Glutamatergic neuron (in vitro differentiated cells): Measurements from ENCODE around the gene PPM1L. TPM values are rescaled to one million over a fixed set of nuclear protein-coding genes. Genes with fewer than 3 reads are reported as not detected.

Experiments used
- DNase-seq: peaks from one replicate; pipeline ENCODE4 v3.0.0; 2022
- H3K27ac Mint-ChIP-seq: one replicate; pipeline ENCODE4 v1.8.0; 2020; ENCODE audit warnings: mild to moderate bottlenecking, mixed read lengths, inconsistent platforms; ENCODE audit not compliant: unreplicated experiment
- H3K27me3 Mint-ChIP-seq: one replicate; pipeline ENCODE4 v1.8.0; 2020; ENCODE audit warnings: mild to moderate bottlenecking, moderate library complexity, mixed read lengths, inconsistent platforms; ENCODE audit not compliant: unreplicated experiment
- H3K36me3 Mint-ChIP-seq: one replicate; pipeline ENCODE4 v1.8.0; 2020; ENCODE audit warnings: mild to moderate bottlenecking, mixed read lengths, inconsistent platforms; ENCODE audit not compliant: unreplicated experiment
- H3K4me1 Mint-ChIP-seq: one replicate; pipeline ENCODE4 v1.8.0; 2020; ENCODE audit warnings: mild to moderate bottlenecking, low read depth, mixed read lengths, inconsistent platforms; ENCODE audit not compliant: unreplicated experiment
- H3K4me3 Mint-ChIP-seq: one replicate; pipeline ENCODE4 v1.8.0; 2020; ENCODE audit warnings: mild to moderate bottlenecking, mixed read lengths, inconsistent platforms; ENCODE audit not compliant: unreplicated experiment
- H3K9me3 Mint-ChIP-seq: one replicate; pipeline ENCODE4 v1.8.0; 2020; ENCODE audit warnings: mild to moderate bottlenecking, moderate library complexity, mixed read lengths, inconsistent platforms; ENCODE audit not compliant: unreplicated experiment
- total RNA-seq: library from RNA; stranded (reverse); fragmentation: NEBNext Ultra II Directional; extraction: Animal tissue kit (Norgen Biotek cat#: 25700); gene quantifications from one replicate; pipeline ENCODE4 v1.2.1, GENCODE V29; 2021; ENCODE audit not compliant: unreplicated experiment
- TF ChIP-seq, protein P1 (sequence below): fragments of 200-600 bp; sonication (generic); IDR thresholded peaks from one replicate; pipeline ENCODE4 v1.5.0; 2021; ENCODE audit not compliant: partially characterized antibody, unreplicated experiment

The PPM1L gene
- total RNA-seq, 1 donor from 2014 or later = 81.4 TPM

DNA sequence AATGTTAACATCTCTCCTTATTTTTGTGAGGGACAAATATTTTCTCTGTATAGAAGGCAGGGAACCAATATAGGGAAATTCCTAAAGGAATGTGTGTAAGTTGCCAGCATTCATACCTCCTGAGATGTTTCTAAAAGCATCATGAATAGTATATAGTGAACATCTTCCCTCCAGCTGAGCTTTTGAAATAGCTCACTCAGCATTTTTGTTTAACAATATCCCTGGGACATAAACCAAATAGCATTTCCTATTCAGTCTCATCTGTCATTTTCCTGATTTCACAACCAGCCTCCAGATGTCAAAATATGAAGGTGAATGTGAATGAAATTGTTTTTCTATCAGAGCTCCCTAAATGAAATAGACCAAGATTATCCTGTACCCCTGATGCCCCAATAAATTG is 137.2 kb downstream of the PPM1L start:
- Mint-ChIP-seq H3K4me3 (no peak overlapping the region), H3K36me3 (peaks cover 21% of the 10 kb centered on the region), H3K4me1 (peaks cover 14% of the 10 kb centered on the region), H3K27me3 (no peaks in the 10 kb centered on the region), H3K27ac (peak overlapping the region; percentile 62), H3K9me3 (peaks cover 7% of the 10 kb centered on the region)
- TF ChIP-seq, protein P1, sequence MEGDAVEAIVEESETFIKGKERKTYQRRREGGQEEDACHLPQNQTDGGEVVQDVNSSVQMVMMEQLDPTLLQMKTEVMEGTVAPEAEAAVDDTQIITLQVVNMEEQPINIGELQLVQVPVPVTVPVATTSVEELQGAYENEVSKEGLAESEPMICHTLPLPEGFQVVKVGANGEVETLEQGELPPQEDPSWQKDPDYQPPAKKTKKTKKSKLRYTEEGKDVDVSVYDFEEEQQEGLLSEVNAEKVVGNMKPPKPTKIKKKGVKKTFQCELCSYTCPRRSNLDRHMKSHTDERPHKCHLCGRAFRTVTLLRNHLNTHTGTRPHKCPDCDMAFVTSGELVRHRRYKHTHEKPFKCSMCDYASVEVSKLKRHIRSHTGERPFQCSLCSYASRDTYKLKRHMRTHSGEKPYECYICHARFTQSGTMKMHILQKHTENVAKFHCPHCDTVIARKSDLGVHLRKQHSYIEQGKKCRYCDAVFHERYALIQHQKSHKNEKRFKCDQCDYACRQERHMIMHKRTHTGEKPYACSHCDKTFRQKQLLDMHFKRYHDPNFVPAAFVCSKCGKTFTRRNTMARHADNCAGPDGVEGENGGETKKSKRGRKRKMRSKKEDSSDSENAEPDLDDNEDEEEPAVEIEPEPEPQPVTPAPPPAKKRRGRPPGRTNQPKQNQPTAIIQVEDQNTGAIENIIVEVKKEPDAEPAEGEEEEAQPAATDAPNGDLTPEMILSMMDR = no peak
- no peak for DNase-seq

DNA sequence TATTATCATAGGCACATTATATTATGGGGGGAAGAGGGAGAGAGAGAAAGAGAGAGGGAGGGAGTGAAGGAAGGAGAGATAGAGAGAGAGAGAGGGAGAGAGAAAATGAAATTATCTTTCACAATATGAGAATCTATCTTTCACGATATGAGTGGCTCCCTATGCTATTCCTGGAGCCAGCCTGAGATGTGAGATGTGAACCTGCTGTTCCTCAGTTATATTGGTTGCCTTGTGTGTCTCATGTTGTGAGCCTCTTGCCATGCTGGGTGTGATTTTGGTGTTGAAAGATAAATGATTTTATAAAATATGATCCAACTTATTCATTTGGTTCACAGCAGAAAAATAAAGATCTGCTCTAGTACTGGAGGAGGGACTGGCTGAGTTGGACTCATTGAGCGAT is 148.7 kb downstream of the PPM1L start:
- Mint-ChIP-seq H3K4me1 (peaks cover 16% of the 10 kb centered on the region), H3K36me3 (no peaks in the 10 kb centered on the region), H3K27ac (no peak overlapping the region), H3K27me3 (peaks cover 3% of the 10 kb centered on the region), H3K4me3 (no peak overlapping the region), H3K9me3 (peaks cover 1% of the 10 kb centered on the region)
- no peak for DNase-seq
- TF ChIP-seq, protein P1 = no peak

DNA sequence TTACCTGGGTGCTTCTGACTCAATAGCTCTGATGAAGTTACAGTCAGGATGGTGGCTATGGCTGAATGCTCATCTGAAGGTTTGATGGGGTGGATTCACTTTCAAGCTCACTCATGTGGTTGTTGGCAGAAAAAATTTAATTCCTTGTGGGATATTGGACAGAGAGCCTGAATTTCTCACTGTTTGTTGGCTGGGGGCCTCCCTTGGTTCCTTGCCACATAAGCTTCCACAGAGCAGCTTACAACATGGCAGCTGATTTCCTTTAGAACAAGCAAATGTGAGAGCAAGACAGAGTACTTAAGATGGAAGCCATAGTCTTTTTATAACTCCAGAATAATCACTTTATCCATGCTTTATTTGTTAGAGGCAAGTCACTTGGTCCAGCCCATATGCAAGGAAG is 150.6 kb downstream of the PPM1L start:
- H3K27me3 Mint-ChIP-seq = peaks cover 3% of the 10 kb centered on the region

DNA sequence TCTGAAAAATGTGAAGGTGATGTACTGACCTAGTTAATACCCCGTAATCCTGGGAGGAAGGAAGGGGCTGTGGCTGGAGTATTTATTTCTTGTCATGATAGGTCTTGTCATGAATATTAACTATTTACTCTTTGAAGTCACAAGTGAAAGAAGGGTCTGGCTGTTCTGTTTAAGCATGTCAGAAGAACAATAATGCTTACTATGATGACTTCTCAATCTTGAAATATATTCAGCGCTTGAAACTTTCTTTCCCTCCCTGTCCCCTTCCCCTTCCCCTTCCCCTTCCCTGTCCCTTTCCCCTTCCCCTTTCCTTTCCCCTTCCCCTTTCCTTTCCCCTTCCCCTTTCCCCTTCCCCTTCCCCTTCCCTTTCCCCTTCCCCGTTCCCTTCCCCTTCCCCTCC is 153.9 kb downstream of the PPM1L start:
- TF ChIP-seq, protein P1 = no peak
- Mint-ChIP-seq H3K9me3 (no peaks in the 10 kb centered on the region), H3K27ac (no peak overlapping the region), H3K4me3 (no peak overlapping the region), H3K4me1 (peaks cover 5% of the 10 kb centered on the region), H3K27me3 (no peaks in the 10 kb centered on the region), H3K36me3 (no peaks in the 10 kb centered on the region)
- DNase-seq = no peak

More for the DNA sequence above, 150.6 kb downstream of the PPM1L start:
- Mint-ChIP-seq H3K27ac (no peak overlapping the region), H3K4me1 (peaks cover 10% of the 10 kb centered on the region), H3K9me3 (peaks cover 1% of the 10 kb centered on the region), H3K36me3 (no peaks in the 10 kb centered on the region), H3K4me3 (no peak overlapping the region)
- TF ChIP-seq, protein P1 = no peak
- no peak for DNase-seq

DNA sequence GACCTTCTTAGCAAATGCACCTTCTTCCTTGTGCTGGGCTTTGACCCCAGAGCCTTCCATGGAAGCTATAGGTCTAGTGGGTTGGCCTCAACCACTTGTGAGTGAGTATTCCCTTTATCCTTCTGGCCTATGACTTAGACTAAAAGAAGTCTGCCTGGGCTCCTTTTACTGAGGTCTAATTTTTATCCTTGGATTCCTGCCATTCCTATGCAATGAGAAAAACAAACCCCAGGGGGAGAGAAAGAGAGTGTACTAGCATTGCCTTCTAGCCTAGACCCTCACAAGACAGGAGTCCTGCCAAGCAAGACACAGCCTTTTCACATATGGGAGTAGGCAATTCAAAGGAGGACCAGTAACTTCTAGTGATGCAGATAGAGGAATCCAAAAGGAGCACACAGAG is 155.4 kb downstream of the PPM1L start:
- no peaks in the 10 kb centered on the region for H3K36me3 Mint-ChIP-seq
- no peaks in the 10 kb centered on the region for H3K9me3 Mint-ChIP-seq

More for the DNA sequence above, 155.4 kb downstream of the PPM1L start:
- TF ChIP-seq, protein P1 = no peak
- Mint-ChIP-seq H3K27me3 (no peaks in the 10 kb centered on the region), H3K4me3 (no peak overlapping the region), H3K27ac (no peak overlapping the region), H3K4me1 (peaks cover 5% of the 10 kb centered on the region)
- no peak for DNase-seq
